Neural progenitor cell (in vitro differentiated cells): ENCODE measurements around the gene HEPACAM. TPM values are rescaled to one million over a fixed set of nuclear protein-coding genes. Genes with fewer than 3 reads are reported as not detected.

Experiments
- DNase-seq: peaks from one replicate; pipeline ENCODE4 v3.0.0-alpha.2; 2016; ENCODE audit warnings: low spot score
- H2AFZ ChIP-seq: fragments of 200-600 bp; sonication (generic); replicated peaks from 2 replicates; pipeline ENCODE4 v1.6.1; 2016; ENCODE audit warnings: antibody characterized with exemption
- H3F3A ChIP-seq: fragments of 200-600 bp; sonication (generic); 2 replicates; pipeline ENCODE4 v1.6.1; 2016; ENCODE audit warnings: antibody characterized with exemption, low read depth
- H3K27ac ChIP-seq: fragments of 200-600 bp; sonication (generic); 2 replicates; pipeline ENCODE4 v1.5.1; 2016; ENCODE audit warnings: mild to moderate bottlenecking
- H3K27me3 ChIP-seq: fragments of 200-600 bp; sonication (generic); 2 replicates; pipeline ENCODE4 v1.6.1; 2016; ENCODE audit warnings: mild to moderate bottlenecking, moderate library complexity
- H3K36me3 ChIP-seq: fragments of 200-600 bp; sonication (generic); 2 replicates; pipeline ENCODE4 v1.5.1; 2016
- H3K4me1 ChIP-seq: fragments of 200-600 bp; sonication (generic); 2 replicates; pipeline ENCODE4 v1.6.1; 2016; ENCODE audit warnings: mixed run types
- H3K4me2 ChIP-seq: fragments of 200-600 bp; sonication (generic); 2 replicates; pipeline ENCODE4 v1.6.1; 2016
- H3K4me3 ChIP-seq: fragments of 200-600 bp; sonication (generic); 2 replicates; pipeline ENCODE4 v1.5.1; 2016
- H3K79me2 ChIP-seq: fragments of 200-600 bp; sonication (generic); 2 replicates; pipeline ENCODE4 v1.6.1; 2016; ENCODE audit warnings: low read depth
- H3K9ac ChIP-seq: fragments of 200-600 bp; sonication (generic); 2 replicates; pipeline ENCODE4 v1.6.1; 2016
- H3K9me3 ChIP-seq: fragments of 200-600 bp; sonication (generic); 2 replicates; pipeline ENCODE4 v1.5.1; 2016; ENCODE audit warnings: low read depth
- H4K20me1 ChIP-seq: fragments of 200-600 bp; sonication (generic); 2 replicates; pipeline ENCODE4 v1.6.1; 2016; ENCODE audit warnings: low read depth
- H3K27ac Mint-ChIP-seq: 3 replicates; pipeline ENCODE4 v1.8.0; 2021; ENCODE audit warnings: mixed read lengths
- H3K27me3 Mint-ChIP-seq: 2 replicates; pipeline ENCODE4 v1.8.0; 2022; ENCODE audit warnings: low read depth, mild to moderate bottlenecking, inconsistent platforms, moderate library complexity, mixed read lengths; ENCODE audit not compliant: insufficient read depth
- H3K36me3 Mint-ChIP-seq: 3 replicates; pipeline ENCODE4 v1.8.0; 2021; ENCODE audit warnings: mixed read lengths
- H3K4me1 Mint-ChIP-seq: 3 replicates; pipeline ENCODE4 v1.8.0; 2021; ENCODE audit warnings: mixed read lengths
- H3K4me3 Mint-ChIP-seq: 3 replicates; pipeline ENCODE4 v1.8.0; 2021; ENCODE audit warnings: mild to moderate bottlenecking, moderate library complexity, mixed read lengths
- H3K9me3 Mint-ChIP-seq: 3 replicates; pipeline ENCODE4 v1.8.0; 2020; ENCODE audit warnings: mixed read lengths
- EZH2 ChIP-seq: fragments of 200-600 bp; sonication (generic); IDR thresholded peaks from 2 replicates; pipeline ENCODE4 v1.6.1; 2017; ENCODE audit warnings: antibody characterized with exemption, mild to moderate bottlenecking, moderate library complexity
- EZH2phosphoT487 ChIP-seq: fragments of 200-600 bp; sonication (generic); IDR thresholded peaks from 2 replicates; pipeline ENCODE4 v1.6.1; 2017; ENCODE audit warnings: antibody characterized with exemption
- total RNA-seq: library from RNA; depleted of rRNA; stranded (reverse); fragments of >200 nt; gene quantifications from 2 replicates; pipeline ENCODE4 v1.2.3, GENCODE V29; 2015; ENCODE audit warnings: low replicate concordance
- TF ChIP-seq, protein P1 (sequence below): fragments of 200-600 bp; sonication (generic); IDR thresholded peaks from 2 replicates; pipeline ENCODE4 v1.5.1; 2017; ENCODE audit warnings: antibody characterized with exemption, mild to moderate bottlenecking

HEPACAM gene
- total RNA-seq, 1 donor from 2014 or later = not detected

DNA sequence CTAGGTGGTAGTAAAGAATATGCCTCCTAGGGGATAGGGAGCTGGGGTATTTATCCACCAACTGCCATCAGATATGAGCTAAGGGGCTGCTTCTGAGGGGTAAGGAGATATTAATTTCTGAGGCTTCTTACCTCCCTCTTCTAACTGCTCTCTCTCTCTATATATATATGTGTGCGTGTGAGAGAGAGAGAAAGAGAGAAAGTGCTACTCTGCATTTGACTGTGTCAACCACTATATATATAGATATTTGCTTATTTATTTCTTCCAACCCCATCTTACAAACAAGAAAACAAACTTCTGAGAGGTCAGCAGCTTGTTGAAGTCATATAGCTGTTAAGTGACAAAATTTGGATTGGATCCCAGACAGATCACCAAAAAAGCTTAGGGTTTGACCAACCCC, 5.9 kb upstream of the HEPACAM start:
- peak overlapping the region; percentile 82 for H3K27ac ChIP-seq
- H3K4me2 ChIP-seq = peak overlapping the region; percentile 45
- H3K36me3 Mint-ChIP-seq = no peaks in the 10 kb centered on the region
- H3K79me2 ChIP-seq = no peaks in the 10 kb centered on the region
- peaks cover 38% of the 10 kb centered on the region for H3K4me1 ChIP-seq
- H3F3A ChIP-seq = peaks cover 16% of the 10 kb centered on the region
- TF ChIP-seq EZH2 (no peak), EZH2phosphoT487 (no peak)
- TF ChIP-seq, protein P1, sequence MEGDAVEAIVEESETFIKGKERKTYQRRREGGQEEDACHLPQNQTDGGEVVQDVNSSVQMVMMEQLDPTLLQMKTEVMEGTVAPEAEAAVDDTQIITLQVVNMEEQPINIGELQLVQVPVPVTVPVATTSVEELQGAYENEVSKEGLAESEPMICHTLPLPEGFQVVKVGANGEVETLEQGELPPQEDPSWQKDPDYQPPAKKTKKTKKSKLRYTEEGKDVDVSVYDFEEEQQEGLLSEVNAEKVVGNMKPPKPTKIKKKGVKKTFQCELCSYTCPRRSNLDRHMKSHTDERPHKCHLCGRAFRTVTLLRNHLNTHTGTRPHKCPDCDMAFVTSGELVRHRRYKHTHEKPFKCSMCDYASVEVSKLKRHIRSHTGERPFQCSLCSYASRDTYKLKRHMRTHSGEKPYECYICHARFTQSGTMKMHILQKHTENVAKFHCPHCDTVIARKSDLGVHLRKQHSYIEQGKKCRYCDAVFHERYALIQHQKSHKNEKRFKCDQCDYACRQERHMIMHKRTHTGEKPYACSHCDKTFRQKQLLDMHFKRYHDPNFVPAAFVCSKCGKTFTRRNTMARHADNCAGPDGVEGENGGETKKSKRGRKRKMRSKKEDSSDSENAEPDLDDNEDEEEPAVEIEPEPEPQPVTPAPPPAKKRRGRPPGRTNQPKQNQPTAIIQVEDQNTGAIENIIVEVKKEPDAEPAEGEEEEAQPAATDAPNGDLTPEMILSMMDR = no peak
- H3K9me3 Mint-ChIP-seq = peaks cover 2% of the 10 kb centered on the region
- H3K27ac Mint-ChIP-seq = no peak overlapping the region
- H3K9me3 ChIP-seq = no peaks in the 10 kb centered on the region
- no peak for DNase-seq
- no peak overlapping the region for H2AFZ ChIP-seq
- H3K36me3 ChIP-seq = no peaks in the 10 kb centered on the region
- H4K20me1 ChIP-seq = no peaks in the 10 kb centered on the region
- H3K27me3 ChIP-seq = peaks cover 13% of the 10 kb centered on the region
- H3K27me3 Mint-ChIP-seq = peaks cover 2% of the 10 kb centered on the region
- H3K9ac ChIP-seq = no peak overlapping the region
- no peak overlapping the region for H3K4me3 ChIP-seq
- no peak overlapping the region for H3K4me3 Mint-ChIP-seq
- H3K4me1 Mint-ChIP-seq = peaks cover 25% of the 10 kb centered on the region

DNA sequence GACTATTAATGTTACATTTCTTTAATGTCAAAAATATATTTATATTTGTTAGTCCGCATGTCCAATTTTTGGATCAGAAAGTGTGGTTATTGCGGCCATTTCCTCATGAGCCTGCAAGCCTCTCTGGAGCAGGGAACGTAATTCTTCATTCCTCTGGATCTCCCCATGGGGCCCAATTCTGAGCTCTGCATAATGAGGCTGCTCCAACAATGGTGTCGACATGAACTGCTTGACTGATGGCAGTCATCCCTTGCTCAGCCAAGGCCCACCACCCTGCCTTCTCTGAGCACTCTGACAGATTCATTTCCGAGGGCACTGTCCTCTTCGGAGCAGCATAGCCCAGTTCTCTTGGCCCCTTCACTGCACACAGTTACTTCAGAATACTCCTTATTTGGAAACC, 3.1 kb upstream of the HEPACAM start:
- H3K9me3 Mint-ChIP-seq = no peaks in the 10 kb centered on the region
- H3F3A ChIP-seq = peaks cover 16% of the 10 kb centered on the region
- no peak overlapping the region for H3K9ac ChIP-seq
- no peaks in the 10 kb centered on the region for H3K9me3 ChIP-seq
- no peak overlapping the region for H3K27ac Mint-ChIP-seq
- peak overlapping the region; percentile 62 for H2AFZ ChIP-seq
- no peaks in the 10 kb centered on the region for H4K20me1 ChIP-seq
- peak; percentile 57 for DNase-seq
- H3K27me3 Mint-ChIP-seq = peaks cover 6% of the 10 kb centered on the region
- no peak overlapping the region for H3K4me3 Mint-ChIP-seq
- H3K4me2 ChIP-seq = no peak overlapping the region
- H3K79me2 ChIP-seq = no peaks in the 10 kb centered on the region
- H3K4me3 ChIP-seq = no peak overlapping the region
- peaks cover 28% of the 10 kb centered on the region for H3K4me1 Mint-ChIP-seq
- no peak overlapping the region for H3K27ac ChIP-seq
- no peaks in the 10 kb centered on the region for H3K36me3 Mint-ChIP-seq
- H3K27me3 ChIP-seq = peaks cover 28% of the 10 kb centered on the region
- H3K36me3 ChIP-seq = no peaks in the 10 kb centered on the region
- TF ChIP-seq, protein P1 = no peak
- TF ChIP-seq EZH2phosphoT487 (no peak), EZH2 (no peak)
- peaks cover 58% of the 10 kb centered on the region for H3K4me1 ChIP-seq

DNA sequence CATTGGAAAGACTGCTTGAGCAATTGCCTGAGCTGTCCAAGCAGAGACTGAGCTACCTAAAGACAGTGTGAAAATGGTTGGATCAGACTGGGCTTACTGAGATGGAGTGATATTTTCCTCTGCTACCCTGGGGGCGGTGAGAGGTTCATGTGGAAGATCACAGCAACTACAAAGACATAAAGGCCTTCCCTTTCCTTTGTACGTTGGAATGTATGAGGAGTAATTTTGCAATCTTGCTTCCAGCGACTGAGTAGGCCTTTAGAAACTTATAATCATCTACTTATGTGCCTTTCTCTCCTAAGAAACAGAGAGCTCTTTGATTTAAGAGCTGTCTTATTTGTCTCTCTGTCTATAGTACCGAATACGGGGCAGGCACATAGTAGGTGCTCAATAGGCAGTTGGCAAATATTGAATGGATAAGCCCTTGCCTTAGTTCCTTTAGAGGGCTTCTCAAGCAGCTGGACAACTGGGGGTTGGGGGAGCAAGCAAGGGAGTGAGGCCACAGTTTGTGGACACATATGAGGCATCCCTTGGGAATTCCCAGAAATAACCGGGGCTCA, 2.4 kb upstream of the HEPACAM start:
- no peak overlapping the region for H3K4me3 ChIP-seq
- H3K27me3 Mint-ChIP-seq = peaks cover 6% of the 10 kb centered on the region
- H3K9me3 ChIP-seq = no peaks in the 10 kb centered on the region
- no peaks in the 10 kb centered on the region for H4K20me1 ChIP-seq
- peaks cover 52% of the 10 kb centered on the region for H3K4me1 ChIP-seq
- H3K36me3 Mint-ChIP-seq = no peaks in the 10 kb centered on the region
- peaks cover 15% of the 10 kb centered on the region for H3F3A ChIP-seq
- H3K9me3 Mint-ChIP-seq = no peaks in the 10 kb centered on the region
- H3K79me2 ChIP-seq = no peaks in the 10 kb centered on the region
- peaks cover 26% of the 10 kb centered on the region for H3K4me1 Mint-ChIP-seq
- DNase-seq = no peak
- no peaks in the 10 kb centered on the region for H3K36me3 ChIP-seq
- H3K4me3 Mint-ChIP-seq = no peak overlapping the region
- H3K27ac ChIP-seq = no peak overlapping the region
- H3K27me3 ChIP-seq = peaks cover 30% of the 10 kb centered on the region
- H2AFZ ChIP-seq = no peak overlapping the region
- no peak overlapping the region for H3K9ac ChIP-seq
- H3K4me2 ChIP-seq = no peak overlapping the region
- TF ChIP-seq EZH2phosphoT487 = no peak
- TF ChIP-seq, protein P1 = no peak
- no peak overlapping the region for H3K27ac Mint-ChIP-seq
